Hepatic stellate cell (primary cell): ENCODE data around the gene C1QL4.
"Not testable (repeated sequence)": the region's sequence is repeated elsewhere in the genome, so short reads cannot be mapped to it uniquely, and the experiment has no call there.

ENCODE experiments used
- DNase-seq: peaks from one replicate; pipeline ENCODE4 v3.0.0; 2011; ENCODE audit warnings: low spot score

Gene C1QL4

DNA sequence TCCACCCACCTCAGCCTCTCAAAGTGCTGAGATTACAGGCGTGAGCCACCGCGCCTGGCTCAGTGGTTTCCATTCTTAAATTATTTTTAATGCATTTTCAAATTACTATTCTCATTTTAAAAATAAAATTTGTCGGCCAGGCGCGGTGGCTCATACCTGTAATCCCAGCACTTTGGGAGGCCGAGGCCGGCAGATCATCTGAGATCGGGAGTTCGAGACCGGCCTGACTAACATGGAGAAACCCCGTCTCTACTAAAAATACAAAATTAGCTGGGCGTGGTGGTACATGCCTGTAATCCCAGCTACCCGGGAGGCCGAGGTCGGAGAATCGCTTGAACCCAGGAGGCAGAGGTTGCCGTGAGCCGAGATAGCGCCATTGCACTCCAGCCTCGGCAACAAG lies 3.2 kb downstream of the C1QL4 start:
- DNase-seq = not testable (repeated sequence)

DNA sequence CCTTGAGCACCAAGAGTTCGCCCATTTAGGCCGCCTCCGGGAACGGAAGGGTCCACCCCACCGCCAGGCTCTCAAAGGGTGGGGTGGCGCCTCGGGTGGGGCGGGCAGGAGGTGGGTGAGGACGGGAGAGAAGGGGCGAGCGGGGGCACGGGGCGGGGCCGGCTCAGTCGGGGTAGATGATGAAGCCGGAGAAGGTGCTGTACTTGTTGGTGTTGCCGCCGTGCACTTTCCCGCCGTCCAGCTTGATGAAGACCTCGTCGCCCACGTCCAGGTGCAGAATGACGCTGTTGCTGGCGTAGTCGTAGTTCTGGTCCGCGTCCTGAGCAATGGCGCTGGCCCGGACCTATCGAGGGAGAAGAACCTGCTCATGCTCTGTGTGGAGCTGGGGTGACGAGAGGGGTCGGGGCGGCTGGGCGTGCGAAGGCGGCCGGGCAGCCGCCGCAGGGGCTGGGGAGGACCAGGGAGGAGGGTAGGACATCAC lies 4.1 kb downstream of the C1QL4 start:
- DNase-seq = no peak

GRCh38 chr12:49332441-49332861 lies 4.5 kb downstream of the C1QL4 start:
- no peak for DNase-seq

DNA sequence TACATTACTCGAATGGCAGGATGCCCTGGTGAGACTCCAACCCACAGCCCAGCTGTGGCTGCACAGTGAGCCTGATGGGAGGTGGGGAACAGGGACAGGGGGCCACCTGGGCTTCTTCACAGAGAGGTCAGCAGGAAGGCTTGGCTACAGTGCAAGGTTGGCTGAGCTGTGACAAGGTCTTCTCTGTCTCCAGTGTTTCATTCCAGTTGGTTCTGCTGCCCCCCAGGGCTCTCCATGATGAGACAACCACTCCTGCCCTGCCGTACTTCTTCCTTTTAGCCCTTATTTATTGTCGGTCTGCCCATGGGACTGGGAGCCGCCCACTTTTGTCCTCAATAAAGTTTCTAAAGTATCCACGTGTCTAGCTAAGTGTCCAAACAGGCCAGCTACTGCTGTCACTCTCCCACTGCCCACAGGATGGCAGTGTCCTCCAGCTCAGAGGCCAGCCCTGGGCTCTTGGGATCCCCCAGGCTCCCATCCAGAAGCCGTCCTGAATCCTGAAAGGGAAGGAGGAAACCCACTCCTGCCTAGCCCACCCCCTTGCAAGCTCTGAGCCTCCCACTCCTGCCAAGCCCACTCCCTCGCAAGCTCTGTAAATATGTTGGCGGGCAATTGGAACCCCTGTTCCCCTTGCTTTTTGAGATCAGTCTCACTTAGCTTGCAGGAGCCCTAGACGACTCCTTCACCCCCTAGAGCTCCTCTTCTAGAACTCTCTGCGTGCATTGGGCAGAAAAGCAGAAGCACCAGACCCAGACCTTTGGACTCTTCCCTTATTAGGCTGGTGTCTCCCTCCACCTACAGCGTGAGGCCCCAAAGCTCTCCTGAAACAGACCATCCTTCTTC lies 5.4 kb downstream of the C1QL4 start:
- DNase-seq = peak; percentile 89

DNA sequence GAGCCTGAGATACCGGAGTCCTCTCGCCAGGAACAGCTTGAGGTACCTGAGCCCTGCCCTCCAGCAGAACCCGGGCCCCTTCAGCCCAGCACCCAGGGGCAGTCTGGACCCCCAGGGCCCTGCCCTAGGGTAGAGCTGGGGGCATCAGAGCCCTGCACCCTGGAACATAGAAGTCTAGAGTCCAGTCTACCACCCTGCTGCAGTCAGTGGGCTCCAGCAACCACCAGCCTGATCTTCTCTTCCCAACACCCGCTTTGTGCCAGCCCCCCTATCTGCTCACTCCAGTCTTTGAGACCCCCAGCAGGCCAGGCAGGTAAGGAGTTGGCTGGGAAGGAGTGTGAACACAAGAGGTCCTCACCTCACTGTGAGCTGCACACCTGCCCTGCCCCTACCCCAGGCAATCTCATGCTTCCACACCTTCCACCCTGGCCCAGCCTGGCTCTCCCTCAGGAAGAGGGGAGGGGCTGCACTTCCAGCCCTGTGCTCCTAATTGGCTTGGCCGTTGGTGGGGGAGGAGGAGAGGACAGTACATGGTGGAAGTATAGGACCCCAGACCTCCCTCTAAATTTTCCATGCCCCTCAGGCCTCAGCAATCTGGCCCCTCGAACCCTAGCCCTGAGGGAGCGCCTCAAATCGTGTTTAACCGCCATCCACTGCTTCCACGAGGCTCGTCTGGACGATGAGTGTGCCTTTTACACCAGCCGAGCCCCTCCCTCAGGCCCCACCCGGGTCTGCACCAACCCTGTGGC lies 6.2 kb downstream of the C1QL4 start:
- no peak for DNase-seq

GRCh38 chr12:49330032-49330619 lies 6.9 kb downstream of the C1QL4 start:
- no peak for DNase-seq

GRCh38 chr12:49328816-49329215 lies 8.2 kb downstream of the C1QL4 start:
- DNase-seq = no peak

- no peak for DNase-seq
Observed at GRCh38 chr12:49327887-49328286, 9.1 kb downstream of the C1QL4 start.

- DNase-seq = no peak
Observed at GRCh38 chr12:49327368-49327767, 9.6 kb downstream of the C1QL4 start.

- no peak for DNase-seq
Observed at GRCh38 chr12:49325606-49326005, 11.4 kb downstream of the C1QL4 start.

DNA sequence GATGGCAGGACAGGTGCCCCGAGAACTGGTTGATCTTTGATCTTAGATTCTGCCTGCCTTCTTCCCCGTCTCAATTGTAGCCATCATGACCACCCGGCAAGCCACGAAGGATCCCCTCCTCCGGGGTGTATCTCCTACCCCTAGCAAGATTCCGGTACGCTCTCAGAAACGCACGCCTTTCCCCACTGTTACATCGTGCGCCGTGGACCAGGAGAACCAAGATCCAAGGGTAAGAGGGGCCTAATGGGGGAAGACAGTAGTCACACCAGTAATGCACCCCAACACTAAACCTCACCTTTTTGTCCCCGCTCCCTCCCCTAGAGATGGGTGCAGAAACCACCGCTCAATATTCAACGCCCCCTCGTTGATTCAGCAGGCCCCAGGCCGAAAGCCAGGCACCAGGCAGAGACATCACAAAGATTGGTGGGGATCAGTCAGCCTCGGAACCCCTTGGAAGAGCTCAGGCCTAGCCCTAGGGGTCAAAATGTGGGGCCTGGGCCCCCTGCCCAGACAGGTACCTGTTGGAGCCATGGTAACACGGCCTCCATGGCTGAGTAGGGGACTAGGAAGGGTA lies 13.4 kb downstream of the C1QL4 start:
- DNase-seq = no peak

- peak; percentile 100 for DNase-seq
Observed at GRCh38 chr12:49322708-49323523, 14.1 kb downstream of the C1QL4 start, which contains the start of gene TROAP. TSS of gene TROAP (plus strand) at chr12:49323255. CDS start at chr12:49323609, 354 bp downstream.

- DNase-seq = no peak
Observed at GRCh38 chr12:49322367-49322707, 14.7 kb downstream of the C1QL4 start.

DNA sequence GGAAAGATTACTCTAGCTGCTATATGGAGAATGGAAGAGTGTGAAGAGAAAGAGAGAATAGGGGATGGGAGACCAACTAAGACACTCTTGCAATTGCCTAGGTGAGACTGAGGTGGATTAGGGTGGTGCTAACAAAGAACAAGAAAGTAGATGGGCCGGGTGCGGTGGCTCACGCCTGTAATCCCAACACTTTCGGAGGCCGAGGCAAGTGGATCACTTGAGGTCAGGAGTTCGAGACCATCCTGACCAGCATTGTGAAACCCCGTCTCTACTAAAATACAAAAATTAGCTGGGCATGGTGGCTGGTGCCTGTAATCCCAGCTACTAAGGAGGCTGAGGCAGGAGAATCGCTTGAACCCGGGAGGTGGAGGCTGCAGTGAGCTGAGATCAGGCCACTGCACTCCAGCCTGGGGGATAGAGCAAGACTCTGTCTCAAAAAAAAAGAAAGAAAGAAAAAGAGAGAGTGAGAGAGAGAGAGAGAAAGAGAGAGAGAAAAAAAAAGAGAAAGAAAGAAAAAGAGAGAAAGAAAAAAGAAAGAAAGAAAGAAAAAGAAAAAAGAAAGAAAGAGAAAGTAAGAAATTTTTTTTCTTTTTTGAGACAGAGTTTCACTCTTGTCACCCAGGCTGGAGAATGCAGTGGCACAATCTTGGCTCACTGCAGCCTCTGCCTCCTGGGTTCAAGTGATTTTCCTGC lies 16.4 kb downstream of the C1QL4 start:
- DNase-seq = not testable (repeated sequence)

- DNase-seq = not testable (repeated sequence)
Observed at GRCh38 chr12:49317118-49317517, 19.9 kb downstream of the C1QL4 start.

- no peak for DNase-seq
Observed at GRCh38 chr12:49314811-49315210, 22.2 kb downstream of the C1QL4 start.

GRCh38 chr12:49310451-49311000 lies 26.5 kb downstream of the C1QL4 start:
- DNase-seq = not testable (repeated sequence)

GRCh38 chr12:49309386-49309785 lies 27.6 kb downstream of the C1QL4 start:
- no peak for DNase-seq

DNA sequence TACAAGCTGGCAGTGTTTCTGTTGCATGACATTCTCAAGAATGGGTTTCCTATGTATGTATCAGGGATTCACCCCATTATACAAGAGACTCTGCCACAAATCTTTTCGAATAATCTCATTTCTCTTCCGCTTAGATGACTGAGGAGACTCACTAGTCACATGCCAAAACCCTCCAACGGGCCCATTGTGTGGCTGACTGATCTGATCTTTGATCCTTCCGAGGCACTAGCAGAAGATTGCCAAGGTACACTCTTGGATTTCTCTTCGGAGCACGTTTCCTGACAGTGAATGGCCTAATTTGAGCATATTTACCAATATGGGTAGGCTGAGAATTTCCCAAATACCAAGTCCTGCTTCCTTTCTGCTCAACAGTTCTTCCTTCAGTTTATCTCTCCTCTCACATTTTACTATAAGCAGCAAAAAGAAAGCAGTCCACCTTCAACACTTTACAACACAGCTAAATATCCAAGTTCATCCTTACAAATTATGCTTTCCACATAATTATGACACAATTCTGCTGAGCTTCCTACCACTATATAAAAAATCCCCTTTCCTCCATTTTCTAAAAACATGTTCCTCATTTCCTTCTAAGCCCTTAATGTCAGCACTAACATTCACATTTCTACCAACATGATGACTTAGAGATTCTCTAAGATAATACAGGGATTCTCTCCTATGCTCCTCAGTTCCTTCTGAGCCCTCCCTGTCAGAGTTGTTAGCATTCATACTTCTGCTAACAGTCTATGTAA lies 31.1 kb downstream of the C1QL4 start:
- no peak for DNase-seq

GRCh38 chr12:49304161-49304560 lies 32.8 kb downstream of the C1QL4 start:
- peak; percentile 53 for DNase-seq
